Measurements from ENCODE around the gene IFT22.

IFT22 gene

DNA sequence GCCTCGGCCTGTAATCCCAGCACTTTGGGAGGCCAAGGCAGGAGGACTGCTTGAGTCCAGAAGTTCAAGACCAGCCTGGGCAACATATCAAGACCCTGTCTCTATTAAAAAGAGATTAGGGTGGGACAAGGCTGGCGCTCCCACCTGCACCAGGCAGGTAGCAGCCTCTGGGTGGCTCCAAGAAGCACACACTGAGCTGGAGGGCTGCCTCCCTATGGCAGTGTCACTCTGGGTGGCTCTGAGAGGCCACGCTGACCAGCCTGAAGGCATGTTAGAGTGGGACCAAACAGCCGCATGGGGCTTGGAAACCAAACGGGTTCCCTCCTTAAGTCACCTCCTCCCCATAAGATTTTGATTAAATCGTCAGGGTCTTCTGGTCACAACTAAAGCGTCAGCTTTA, 21.3 kb upstream of the IFT22 start:
- TF ChIP-seq, protein P1, sequence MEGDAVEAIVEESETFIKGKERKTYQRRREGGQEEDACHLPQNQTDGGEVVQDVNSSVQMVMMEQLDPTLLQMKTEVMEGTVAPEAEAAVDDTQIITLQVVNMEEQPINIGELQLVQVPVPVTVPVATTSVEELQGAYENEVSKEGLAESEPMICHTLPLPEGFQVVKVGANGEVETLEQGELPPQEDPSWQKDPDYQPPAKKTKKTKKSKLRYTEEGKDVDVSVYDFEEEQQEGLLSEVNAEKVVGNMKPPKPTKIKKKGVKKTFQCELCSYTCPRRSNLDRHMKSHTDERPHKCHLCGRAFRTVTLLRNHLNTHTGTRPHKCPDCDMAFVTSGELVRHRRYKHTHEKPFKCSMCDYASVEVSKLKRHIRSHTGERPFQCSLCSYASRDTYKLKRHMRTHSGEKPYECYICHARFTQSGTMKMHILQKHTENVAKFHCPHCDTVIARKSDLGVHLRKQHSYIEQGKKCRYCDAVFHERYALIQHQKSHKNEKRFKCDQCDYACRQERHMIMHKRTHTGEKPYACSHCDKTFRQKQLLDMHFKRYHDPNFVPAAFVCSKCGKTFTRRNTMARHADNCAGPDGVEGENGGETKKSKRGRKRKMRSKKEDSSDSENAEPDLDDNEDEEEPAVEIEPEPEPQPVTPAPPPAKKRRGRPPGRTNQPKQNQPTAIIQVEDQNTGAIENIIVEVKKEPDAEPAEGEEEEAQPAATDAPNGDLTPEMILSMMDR (IDR thresholded peaks at IDR 0.05; ENCODE audit: low read depth, low read length, missing control alignments): no peak
- DNase-seq (ENCODE audit: extremely low read depth, low read depth): no peak

DNA sequence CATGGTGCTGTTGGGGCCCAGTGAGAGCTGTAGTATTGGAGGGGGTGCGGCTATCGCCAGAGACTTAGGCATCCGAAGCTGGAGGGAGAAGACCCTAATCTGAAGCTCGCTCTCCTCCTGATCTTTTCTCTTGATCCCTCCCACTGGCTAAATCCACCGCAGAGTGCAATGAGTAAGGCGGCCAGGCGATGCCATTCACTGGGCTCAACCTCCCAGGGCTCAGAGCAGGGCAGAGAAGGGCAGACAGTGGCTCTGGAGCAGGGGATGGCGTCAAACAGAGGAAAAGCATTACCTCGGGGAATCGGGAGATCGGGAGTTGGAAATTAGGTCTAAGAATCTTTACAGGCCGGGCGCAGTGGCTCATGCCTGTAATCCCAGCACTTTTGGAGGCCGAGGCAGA, 18.8 kb upstream of the IFT22 start:
- TF ChIP-seq, protein P1 (IDR thresholded peaks at IDR 0.05; ENCODE audit: low read depth, low read length, missing control alignments): no peak
- H3K4me3 ChIP-seq (replicated peaks; ENCODE audit: low read depth, low read length): no peak overlapping the region
- DNase-seq (ENCODE audit: extremely low read depth, low read depth): no peak

More for the DNA sequence above, 21.3 kb upstream of the IFT22 start:
- no peak overlapping the region for H3K4me3 ChIP-seq (replicated peaks; ENCODE audit: low read depth, low read length)

DNA sequence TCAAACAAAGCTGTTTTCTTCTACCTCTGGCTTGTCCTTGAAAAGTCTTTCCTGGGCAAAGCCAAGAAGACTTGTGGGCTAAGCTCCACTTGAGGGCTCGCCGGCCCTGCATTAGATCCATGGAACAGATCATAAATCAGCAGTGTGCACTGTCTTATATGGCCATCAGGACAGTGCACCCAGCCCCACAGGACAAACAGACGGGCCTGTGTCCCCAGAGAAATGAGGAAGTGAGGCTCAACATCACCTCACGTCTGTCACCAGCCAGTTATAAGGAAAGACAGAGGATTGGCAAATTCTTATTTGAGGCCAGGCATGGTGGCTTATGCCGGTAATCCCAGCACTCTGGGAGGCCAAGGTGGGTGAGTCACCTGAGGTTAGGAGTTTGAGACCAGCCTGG, 12.3 kb upstream of the IFT22 start:
- TF ChIP-seq, protein P1 (IDR thresholded peaks at IDR 0.05; ENCODE audit: low read depth, low read length, missing control alignments): no peak
- DNase-seq (ENCODE audit: extremely low read depth, low read depth): no peak
- H3K4me3 ChIP-seq (replicated peaks; ENCODE audit: low read depth, low read length): no peak overlapping the region

DNA sequence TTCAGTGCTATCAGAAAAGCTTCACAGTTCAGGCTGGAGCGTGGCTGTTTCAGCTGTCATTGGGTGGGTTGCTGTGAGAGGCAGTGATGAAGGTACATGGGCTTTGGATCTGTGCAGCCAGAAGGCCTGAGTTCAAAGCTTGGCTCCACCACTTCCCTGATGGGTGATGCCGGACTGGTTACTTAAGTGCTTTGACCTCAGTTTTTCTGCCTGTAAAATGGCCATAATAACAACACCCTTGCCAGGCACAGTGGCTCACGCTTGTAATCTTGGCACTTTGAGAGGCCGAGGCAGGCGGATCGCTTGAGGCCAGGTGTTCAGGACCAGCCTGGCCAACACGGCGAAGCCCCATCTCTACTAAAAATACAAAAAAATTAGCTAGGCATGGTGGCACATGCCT, 10.4 kb upstream of the IFT22 start:
- TF ChIP-seq, protein P1 (IDR thresholded peaks at IDR 0.05; ENCODE audit: low read depth, low read length, missing control alignments): no peak
- no peak overlapping the region for H3K4me3 ChIP-seq (replicated peaks; ENCODE audit: low read depth, low read length)
- DNase-seq (ENCODE audit: extremely low read depth, low read depth): no peak

DNA sequence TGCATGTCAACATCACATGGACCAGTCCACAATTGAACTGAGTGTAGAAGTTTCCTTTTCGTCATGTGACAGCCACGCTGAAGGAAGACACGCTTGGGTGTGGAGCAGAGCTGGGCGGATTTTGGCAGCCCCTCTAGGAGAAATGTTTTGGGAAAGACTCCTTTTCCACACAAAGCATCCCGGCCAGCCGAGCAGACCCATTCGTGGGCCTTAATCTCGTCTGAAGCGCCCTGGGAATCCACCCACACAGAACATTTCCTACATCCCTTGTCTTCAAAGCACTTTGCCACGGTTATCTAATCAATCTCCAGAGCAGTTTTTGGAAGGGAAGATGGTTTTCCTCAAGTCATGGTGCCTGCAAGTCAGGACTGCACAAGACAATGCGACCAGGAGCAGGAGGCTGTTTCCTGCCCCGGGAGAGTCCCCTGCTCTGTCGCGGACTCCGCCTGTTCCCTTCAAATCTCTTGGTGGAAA, 8.4 kb upstream of the IFT22 start:
- TF ChIP-seq, protein P1 (IDR thresholded peaks at IDR 0.05; ENCODE audit: low read depth, low read length, missing control alignments): no peak
- no peak for DNase-seq (ENCODE audit: extremely low read depth, low read depth)
- H3K4me3 ChIP-seq (replicated peaks; ENCODE audit: low read depth, low read length): no peak overlapping the region

DNA sequence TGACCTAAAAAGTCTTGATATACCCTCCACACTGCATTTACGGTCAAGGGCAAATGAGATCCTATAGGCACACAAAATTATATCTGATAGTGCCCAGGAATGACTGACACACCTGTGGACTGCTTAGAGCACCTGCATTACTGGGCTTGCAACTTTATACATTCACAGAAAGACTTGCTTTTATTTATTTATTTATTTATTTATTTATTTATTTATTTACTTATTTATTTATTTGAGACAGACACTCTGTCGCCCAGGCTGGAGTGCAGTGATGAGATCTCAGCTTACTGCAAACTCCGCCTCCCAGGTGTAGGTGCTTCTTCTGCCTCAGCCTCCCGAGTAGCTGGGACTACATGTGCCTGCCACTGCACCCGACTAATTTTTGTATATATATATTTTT, 6.5 kb upstream of the IFT22 start:
- no peak overlapping the region for H3K4me3 ChIP-seq (replicated peaks; ENCODE audit: low read depth, low read length)
- DNase-seq (ENCODE audit: extremely low read depth, low read depth): no peak
- TF ChIP-seq, protein P1 (IDR thresholded peaks at IDR 0.05; ENCODE audit: low read depth, low read length, missing control alignments): no peak

DNA sequence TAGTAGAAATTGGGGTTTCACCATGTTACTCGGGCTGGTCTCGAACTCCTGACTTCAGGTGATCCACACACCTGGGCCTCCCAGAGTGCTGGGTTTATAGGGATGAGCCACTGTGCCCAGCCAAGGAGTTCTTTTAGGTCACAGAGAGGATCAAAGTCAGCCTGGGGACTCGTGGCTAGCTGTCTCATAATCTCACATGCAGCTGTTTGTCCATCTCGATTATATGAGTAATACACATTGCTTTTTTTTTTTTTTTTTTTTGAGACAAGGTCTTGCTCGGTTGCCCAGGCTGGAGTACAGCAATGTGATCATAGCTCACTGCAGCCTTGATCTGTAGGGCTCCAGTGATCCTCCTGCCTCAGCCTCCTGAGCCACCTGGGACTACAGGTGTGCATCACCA, 2.2 kb downstream of the IFT22 start:
- no peak for DNase-seq (ENCODE audit: extremely low read depth, low read depth)
- H3K4me3 ChIP-seq (replicated peaks; ENCODE audit: low read depth, low read length): no peak overlapping the region
- TF ChIP-seq, protein P1 (IDR thresholded peaks at IDR 0.05; ENCODE audit: low read depth, low read length, missing control alignments): no peak
